ENCODE measurements around the gene VAV3. TPM values are rescaled to one million over a fixed set of nuclear protein-coding genes. Genes with fewer than 3 reads are reported as not detected.

Gene VAV3
- total RNA-seq, 4 donors from 2014 or later: 1.9 to 5.8 (median 3.0) TPM

GRCh38 chr1:107692580-107693345 is 272.2 kb downstream of the VAV3 start:
- 41% methylated on average over 8 of the region's 8 CpGs for WGBS
- TF ChIP-seq POLR2A (IDR thresholded peaks at IDR 0.05; ENCODE audit: low read depth): no peak
- no peak for TF ChIP-seq EP300 (IDR thresholded peaks at IDR 0.05)
- TF ChIP-seq POLR2AphosphoS5 (IDR thresholded peaks at IDR 0.05): no peak
- TF ChIP-seq CTCF (IDR thresholded peaks at IDR 0.05): no peak
- DNase-seq (ENCODE audit: extremely low spot score): no peak
- intact Hi-C loops (cut with DNase I): no loop called here
- Histone ChIP-seq H3K9me3 (no peaks in the 10 kb centered on the region), H3K27me3 (no peaks in the 10 kb centered on the region), H3K27ac (replicated peaks in 1 of 4) (peak overlapping the region in 2 of 4 donors; percentile 10 to 25), H3K36me3 (no peaks in the 10 kb centered on the region), H3K4me3 (no peak overlapping the region), H3K4me1 (peaks cover 0 to 50% (median 30%) of the 10 kb centered on the region in 4 donors)

GRCh38 chr1:107691540-107691939 is 273.4 kb downstream of the VAV3 start:
- Histone ChIP-seq H3K36me3 (no peaks in the 10 kb centered on the region), H3K27me3 (no peaks in the 10 kb centered on the region), H3K27ac (replicated peaks in 1 of 4) (peak overlapping the region in 1 of 4 donors; percentile 0), H3K9me3 (no peaks in the 10 kb centered on the region), H3K4me1 (peaks cover 0 to 56% (median 30%) of the 10 kb centered on the region in 4 donors), H3K4me3 (no peak overlapping the region)
- no peak for DNase-seq (ENCODE audit: extremely low spot score)
- TF ChIP-seq POLR2AphosphoS5 (IDR thresholded peaks at IDR 0.05): no peak
- no peak for TF ChIP-seq EP300 (IDR thresholded peaks at IDR 0.05)
- no peak for TF ChIP-seq POLR2A (IDR thresholded peaks at IDR 0.05; ENCODE audit: low read depth)
- TF ChIP-seq CTCF (IDR thresholded peaks at IDR 0.05): no peak
- intact Hi-C loops (cut with DNase I): no loop called here

GRCh38 chr1:107690491-107690890 is 274.5 kb downstream of the VAV3 start:
- no peak overlapping the region for H3K27ac ChIP-seq (replicated peaks in 1 of 4)
- H3K4me1 ChIP-seq: peaks cover 0 to 60% (median 32%) of the 10 kb centered on the region in 4 donors
- TF ChIP-seq POLR2AphosphoS5 (IDR thresholded peaks at IDR 0.05): no peak
- TF ChIP-seq POLR2A (IDR thresholded peaks at IDR 0.05; ENCODE audit: low read depth): no peak
- TF ChIP-seq CTCF (IDR thresholded peaks at IDR 0.05): no peak
- no peak for TF ChIP-seq EP300 (IDR thresholded peaks at IDR 0.05)
- H3K9me3 ChIP-seq: no peaks in the 10 kb centered on the region
- 79% methylated on average over 2 of the region's 2 CpGs for WGBS
- intact Hi-C loops (cut with DNase I): no loop called here
- H3K4me3 ChIP-seq: no peak overlapping the region
- no peak for DNase-seq (ENCODE audit: extremely low spot score)
- no peaks in the 10 kb centered on the region for H3K36me3 ChIP-seq
- H3K27me3 ChIP-seq: no peaks in the 10 kb centered on the region

- Histone ChIP-seq H3K4me3 (no peak overlapping the region), H3K27ac (replicated peaks in 1 of 4) (peak overlapping the region; percentile 26 to 56 (median 52))
- 90% methylated on average over 4 of the region's 4 CpGs for WGBS
These were observed 275.2 kb downstream of the VAV3 start for GRCh38 chr1:107689733-107690132.

GRCh38 chr1:107689159-107689558 is 275.8 kb downstream of the VAV3 start:
- no peaks in the 10 kb centered on the region for H3K9me3 ChIP-seq
- DNase-seq (ENCODE audit: extremely low spot score): no peak
- H3K36me3 ChIP-seq: no peaks in the 10 kb centered on the region
- intact Hi-C loops (cut with DNase I): no loop called here
- 32% methylated on average over 1 of the region's 1 CpG for WGBS
- H3K27ac ChIP-seq (replicated peaks in 1 of 4): peak overlapping the region; percentile 26 to 56 (median 52)
- no peak overlapping the region for H3K4me3 ChIP-seq
- TF ChIP-seq POLR2AphosphoS5 (IDR thresholded peaks at IDR 0.05) (no peak), EP300 (IDR thresholded peaks at IDR 0.05) (no peak)
- H3K4me1 ChIP-seq: peaks cover 0 to 60% (median 32%) of the 10 kb centered on the region in 4 donors
- H3K27me3 ChIP-seq: no peaks in the 10 kb centered on the region

More at GRCh38 chr1:107689733-107690132, 275.2 kb downstream of the VAV3 start:
- Histone ChIP-seq H3K9me3 (no peaks in the 10 kb centered on the region), H3K27me3 (no peaks in the 10 kb centered on the region), H3K4me1 (peaks cover 0 to 60% (median 32%) of the 10 kb centered on the region in 4 donors), H3K36me3 (no peaks in the 10 kb centered on the region)
- intact Hi-C loops (cut with DNase I): no loop called here
- DNase-seq (ENCODE audit: extremely low spot score): no peak
- TF ChIP-seq POLR2A (IDR thresholded peaks at IDR 0.05; ENCODE audit: low read depth) (no peak), EP300 (IDR thresholded peaks at IDR 0.05) (no peak), POLR2AphosphoS5 (IDR thresholded peaks at IDR 0.05) (no peak)
